Left lung (tissue), 10 donors: ENCODE results near the gene NUDT22. TPM values are rescaled to one million over a fixed set of nuclear protein-coding genes. Genes with fewer than 3 reads are reported as not detected.

Source experiments
- ATAC-seq: fragments of 200-7000 bp; cut with Tn5 transposase; one replicate; pipeline ENCODE4 v1.9.1; 2020; ENCODE audit warnings: moderate library complexity
- DNase-seq, 4 donors: peaks; one replicate each; pipeline ENCODE4 v3.0.0-alpha.2; 2013 to 2020
- H3K27ac ChIP-seq, 2 donors: fragments of 200-600 bp; sonication (generic) in 1 of 2; one replicate each; pipeline versions ENCODE4 v1.5.0 to v1.8.0; 2020 to 2021
- H3K27me3 ChIP-seq, 2 donors: fragments of 200-600 bp; sonication (generic) in 1 of 2; one replicate each; pipeline versions ENCODE4 v1.5.0 to v1.8.0; 2020 to 2021
- H3K36me3 ChIP-seq, 2 donors: fragments of 200-600 bp; sonication (generic) in 1 of 2; one replicate each; pipeline versions ENCODE4 v1.5.0 to v1.8.0; 2020 to 2021
- H3K4me1 ChIP-seq, 2 donors: fragments of 200-600 bp; one replicate each; pipeline ENCODE4 v1.8.0; 2021
- H3K4me3 ChIP-seq, 2 donors: fragments of 200-600 bp; sonication (generic) in 1 of 2; one replicate each; pipeline versions ENCODE4 v1.5.0 to v1.8.0; 2020 to 2021; ENCODE audit warnings: mild to moderate bottlenecking in 1 of 2
- H3K9me3 ChIP-seq, 2 donors: fragments of 200-600 bp; sonication (generic) in 1 of 2; one replicate each; pipeline versions ENCODE4 v1.5.0 to v1.8.0; 2020 to 2021
- intact Hi-C, 2 donors: fragments of 100-400 bp; cut with DNase I; formaldehyde crosslinking; loops; one replicate each; pipeline versions ENCODE4 v1.11.2 to v1.14.2; 2022
- polyA plus RNA-seq, 6 donors: library from polyadenylated mRNA; unstranded; fragments of 120-200 nt; gene quantifications; one replicate each; pipeline ENCODE4 v1.2.1, GENCODE V29; 2013; ENCODE audit not compliant: insufficient read length in 6 of 6
- total RNA-seq, 2 donors: library from RNA; stranded (reverse); fragmentation: NEBNext Ultra II Directional; extraction: Animal tissue kit (Norgen Biotek cat#: 25700); gene quantifications; one replicate each; pipeline ENCODE4 v1.2.1, GENCODE V29; 2021
- TF ChIP-seq, protein P1 (sequence below), 2 donors: fragments of 200-600 bp; sonication (generic) in 1 of 2; IDR thresholded peaks; one replicate each; pipeline versions ENCODE4 v1.5.0 to v1.8.0; 2021; ENCODE audit warnings: antibody characterized with exemption in 2 of 2
- donor health status: DM: no; HTN: yes; CAD: no.
- donor health status: DM: no; HTN: no; CAD: no.

NUDT22 gene
- total and polyA plus RNA-seq, 8 donors: 17.1 to 54.3 (median 23.6) TPM

- Histone ChIP-seq H3K4me3 (no peak overlapping the region), H3K27me3 (no peaks in the 10 kb centered on the region), H3K4me1 (peaks cover 13 to 35% of the 10 kb centered on the region in 2 donors), H3K36me3 (peaks cover 0 to 50% of the 10 kb centered on the region in 2 donors), H3K27ac (peak overlapping the region; percentile 97 to 100), H3K9me3 (no peaks in the 10 kb centered on the region)
- TF ChIP-seq, protein P1, sequence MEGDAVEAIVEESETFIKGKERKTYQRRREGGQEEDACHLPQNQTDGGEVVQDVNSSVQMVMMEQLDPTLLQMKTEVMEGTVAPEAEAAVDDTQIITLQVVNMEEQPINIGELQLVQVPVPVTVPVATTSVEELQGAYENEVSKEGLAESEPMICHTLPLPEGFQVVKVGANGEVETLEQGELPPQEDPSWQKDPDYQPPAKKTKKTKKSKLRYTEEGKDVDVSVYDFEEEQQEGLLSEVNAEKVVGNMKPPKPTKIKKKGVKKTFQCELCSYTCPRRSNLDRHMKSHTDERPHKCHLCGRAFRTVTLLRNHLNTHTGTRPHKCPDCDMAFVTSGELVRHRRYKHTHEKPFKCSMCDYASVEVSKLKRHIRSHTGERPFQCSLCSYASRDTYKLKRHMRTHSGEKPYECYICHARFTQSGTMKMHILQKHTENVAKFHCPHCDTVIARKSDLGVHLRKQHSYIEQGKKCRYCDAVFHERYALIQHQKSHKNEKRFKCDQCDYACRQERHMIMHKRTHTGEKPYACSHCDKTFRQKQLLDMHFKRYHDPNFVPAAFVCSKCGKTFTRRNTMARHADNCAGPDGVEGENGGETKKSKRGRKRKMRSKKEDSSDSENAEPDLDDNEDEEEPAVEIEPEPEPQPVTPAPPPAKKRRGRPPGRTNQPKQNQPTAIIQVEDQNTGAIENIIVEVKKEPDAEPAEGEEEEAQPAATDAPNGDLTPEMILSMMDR (IDR thresholded peaks at IDR 0.05): no peak
- ATAC-seq (no peak), DNase-seq (peak in 1 of 4 donors; percentile 85)
- intact Hi-C loops: no loop called here
Observed at GRCh38 chr11:64267207-64267945, 41.3 kb downstream of the NUDT22 start.

DNA sequence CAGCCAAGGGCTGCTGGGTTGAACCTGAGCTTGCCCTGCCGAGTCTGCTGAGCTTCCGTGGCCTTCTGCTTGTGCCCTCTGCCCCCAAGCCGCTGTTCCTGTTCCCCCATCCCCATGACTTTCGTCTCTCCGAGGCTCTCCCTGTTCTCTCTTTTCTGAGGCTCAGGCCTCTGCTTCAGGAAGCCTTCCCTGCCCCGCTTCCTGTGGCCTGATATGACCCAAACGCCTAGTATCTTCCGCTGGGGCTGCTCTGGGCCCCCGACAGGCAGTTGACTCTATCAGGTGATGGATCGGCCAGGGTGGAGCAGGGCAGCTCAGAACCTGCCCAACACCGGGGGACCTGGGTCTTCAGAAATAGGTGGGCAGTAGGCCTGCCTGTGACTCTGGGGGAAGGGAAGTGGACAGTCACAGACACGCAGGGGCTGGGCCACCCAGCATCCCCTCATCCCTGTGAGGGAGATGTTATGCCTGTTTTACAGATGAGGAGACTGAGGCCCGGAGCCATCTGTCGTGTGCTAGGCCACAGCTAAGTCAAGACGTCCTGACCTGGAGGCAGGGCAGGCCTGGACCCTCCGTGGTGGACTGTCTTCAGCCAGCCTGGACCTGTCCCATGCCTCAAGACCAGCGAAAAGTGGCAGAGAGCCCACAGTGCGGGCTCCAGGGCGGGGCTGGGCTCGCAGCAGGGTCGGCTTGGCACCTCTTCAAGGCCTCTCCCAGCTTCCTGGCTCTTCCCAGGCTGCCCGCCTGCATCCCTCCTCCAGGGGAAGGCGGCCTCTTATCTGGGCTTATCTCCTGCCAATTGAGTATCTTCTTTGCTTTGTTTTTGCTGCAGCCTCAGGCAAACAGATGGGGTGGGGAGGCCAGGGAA is 42.2 kb downstream of the NUDT22 start:
- ATAC-seq (no peak), DNase-seq (peak in 3 of 4 donors; percentile 61 to 82 (median 66))
- intact Hi-C loops: no loop called here
- peak overlapping the region; percentile 71 to 81 for H3K4me3 ChIP-seq
- H3K27ac ChIP-seq: peak overlapping the region; percentile 97 to 100
- TF ChIP-seq, protein P1 (IDR thresholded peaks at IDR 0.05): no peak
- H3K9me3 ChIP-seq: no peaks in the 10 kb centered on the region
- H3K36me3 ChIP-seq: peaks cover 0 to 42% of the 10 kb centered on the region in 2 donors
- H3K4me1 ChIP-seq: peaks cover 13 to 44% of the 10 kb centered on the region in 2 donors
- no peaks in the 10 kb centered on the region for H3K27me3 ChIP-seq

GRCh38 chr11:64268893-64269539 is 42.9 kb downstream of the NUDT22 start:
- peak in 3 of 4 donors; percentile 30 to 90 (median 79) for DNase-seq
- Histone ChIP-seq H3K27ac (peak overlapping the region; percentile 97 to 100), H3K36me3 (peaks cover 0 to 34% of the 10 kb centered on the region in 2 donors), H3K4me3 (peak overlapping the region; percentile 71 to 81), H3K4me1 (peaks cover 13 to 44% of the 10 kb centered on the region in 2 donors), H3K9me3 (no peaks in the 10 kb centered on the region), H3K27me3 (no peaks in the 10 kb centered on the region)
- ATAC-seq: peak; percentile 14
- TF ChIP-seq, protein P1 (IDR thresholded peaks at IDR 0.05): no peak
- intact Hi-C loops: no loop called here

DNA sequence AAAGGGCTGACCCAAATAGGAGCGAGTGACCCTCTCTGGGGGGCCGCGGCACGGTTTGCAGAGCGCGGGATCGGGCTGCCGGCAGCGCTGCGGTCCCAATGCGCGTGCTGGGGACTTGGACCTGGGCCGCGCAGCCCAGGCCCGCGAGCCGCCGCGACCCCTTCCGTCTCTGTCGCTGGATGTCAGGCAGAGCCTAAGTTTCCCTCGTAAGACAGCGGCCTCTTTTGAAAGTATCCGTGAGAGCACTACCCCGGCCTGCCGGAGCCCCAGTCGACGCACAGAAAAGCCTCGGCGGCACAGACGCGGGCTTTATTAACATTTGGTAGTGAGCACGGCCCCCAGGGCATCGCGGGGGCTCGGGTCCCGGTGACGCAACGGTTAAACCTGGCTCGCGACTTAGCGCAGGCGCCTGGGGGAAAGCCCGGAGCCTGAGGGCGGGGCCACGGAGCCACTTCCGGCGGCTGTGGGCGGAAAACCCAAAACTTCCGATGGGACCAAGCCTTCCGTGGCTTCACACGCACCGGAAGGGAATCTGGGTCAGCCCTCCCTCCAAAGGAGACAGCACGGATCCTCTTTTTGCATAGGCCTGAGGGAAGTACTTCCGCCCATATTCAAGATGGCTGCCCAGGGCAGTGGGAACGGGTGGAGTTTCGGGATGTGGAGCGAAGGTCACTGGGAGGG is 43.6 kb downstream of the NUDT22 start:
- peaks cover 13 to 44% of the 10 kb centered on the region in 2 donors for H3K4me1 ChIP-seq
- DNase-seq (peak; percentile 98 to 100 (median 98)), ATAC-seq (peak; percentile 84)
- no peaks in the 10 kb centered on the region for H3K9me3 ChIP-seq
- TF ChIP-seq, protein P1 (IDR thresholded peaks at IDR 0.05): no peak
- peak overlapping the region; percentile 71 to 81 for H3K4me3 ChIP-seq
- H3K27me3 ChIP-seq: no peaks in the 10 kb centered on the region
- peak overlapping the region; percentile 97 to 100 for H3K27ac ChIP-seq
- intact Hi-C loops: no loop called here
- peaks cover 0 to 27% of the 10 kb centered on the region in 2 donors for H3K36me3 ChIP-seq
